Heart left ventricle (tissue), 16 donors: Measurements from ENCODE around the gene MICAL3. TPM values are rescaled to one million over a fixed set of nuclear protein-coding genes. Genes with fewer than 3 reads are reported as not detected.
A peak's percentile ranks its signal among the peaks of the same experiment; 100 is the strongest.

Experiments used
- ATAC-seq, 4 donors: fragments of 200-7000 bp; cut with Tn5 transposase; one replicate each; pipeline ENCODE4 v1.9.1; 2020 to 2022; ENCODE audit warnings: moderate library complexity in 4 of 4, mild to moderate bottlenecking in 3 of 4, moderate number of reproducible peaks in 1 of 4
- DNase-seq, 5 donors: peaks; one replicate each; pipeline ENCODE4 v3.0.0-alpha.2; 2020
- H3K27ac ChIP-seq, 12 donors: fragments of 200-600 bp; sonication (generic) in 4 of 12; one replicate each; pipeline versions ENCODE4 v1.5.0 to v1.8.0; 2016 to 2022; ENCODE audit warnings: mild to moderate bottlenecking in 2 of 12
- H3K27me3 ChIP-seq, 9 donors: fragments of 200-600 bp; sonication (generic) in 2 of 9; one replicate each; pipeline versions ENCODE4 v1.5.1 to v1.8.0; 2016 to 2022; ENCODE audit warnings: mild to moderate bottlenecking in 3 of 9
- H3K36me3 ChIP-seq, 9 donors: fragments of 200-600 bp; sonication (generic) in 2 of 9; one replicate each; pipeline versions ENCODE4 v1.5.0 to v1.8.0; 2018 to 2022; ENCODE audit warnings: mild to moderate bottlenecking in 2 of 9
- H3K4me1 ChIP-seq, 12 donors: fragments of 200-600 bp; sonication (generic) in 4 of 12; one replicate each; pipeline versions ENCODE4 v1.5.0 to v1.8.0; 2016 to 2022; ENCODE audit warnings: mild to moderate bottlenecking in 3 of 12
- H3K4me3 ChIP-seq, 12 donors: fragments of 200-600 bp; sonication (generic) in 4 of 12; one replicate each; pipeline versions ENCODE4 v1.5.0 to v1.8.0; 2017 to 2022; ENCODE audit warnings: mild to moderate bottlenecking in 9 of 12, moderate library complexity in 4 of 12
- H3K9me3 ChIP-seq, 12 donors: fragments of 200-600 bp; sonication (generic) in 4 of 12; one replicate each; pipeline versions ENCODE4 v1.5.0 to v1.8.0; 2016 to 2022; ENCODE audit warnings: mild to moderate bottlenecking in 1 of 12
- POLR2A ChIP-seq, 2 donors: fragments of 450-650 bp; IDR thresholded peaks; one replicate each; pipeline ENCODE4 v1.6.1; 2017; ENCODE audit warnings: antibody characterized with exemption in 2 of 2, mild to moderate bottlenecking in 2 of 2, moderate library complexity in 2 of 2
- WGBS, 4 donors: extraction: QIAGEN DNeasy Blood & Tissue Kit in 2 of 4; methylation state at CpG; one replicate each; pipeline versions ENCODE4 v1.1.5 to v1.1.7; 2013 to 2018; 5-methylcytosine and 5-hydroxymethylcytosine counted together
- intact Hi-C, 10 donors: fragments of 100-400 bp; cut with DNase I; formaldehyde crosslinking; loops; one replicate each; pipeline versions ENCODE4 v1.11.1 to v1.14.2; 2022
- polyA plus RNA-seq, 2 donors: library from polyadenylated mRNA; stranded (reverse); fragments of 200-250 nt; gene quantifications; one replicate each; pipeline ENCODE4 v1.2.3, GENCODE V29; 2013
- total RNA-seq, 9 donors: library from RNA; depleted of rRNA in 2 of 9; stranded (reverse); fragments of >200 nt in 2 of 9; fragmentation: NEBNext Ultra II Directional in 3 of 9; extraction: Animal tissue kit (Norgen Biotek cat#: 25700) in 3 of 9; gene quantifications; one replicate each; pipeline versions ENCODE4 v1.1.0 to v1.2.4, GENCODE V29; 2016 to 2023
- TF ChIP-seq, protein P1 (sequence below), 12 donors: fragments of 200-600 bp; sonication (generic) in 4 of 12; IDR thresholded peaks; one replicate each; pipeline versions ENCODE4 v1.5.0 to v1.8.0; 2018 to 2022; ENCODE audit warnings: antibody characterized with exemption in 12 of 12, mild to moderate bottlenecking in 5 of 12
- donor health status: ischemic (EF 13 %, LVEDD 7.1; RV severe dilation, severe dysfunction).
- donor health status: healthy with polysubstance abuse.
- donor health status: DM: no; HTN: yes; CAD: no.
- donor health status: DM: no; HTN: no; CAD: no.
- donor health status: ischemic (EF 25% LVEDD 6.9; RV normal size, moderate dysfunction).
- donor health status: ischemic (EF 25% LVEDD 5.7; RV mildly dilated, moderate dysfunction).
- donor health status: healthy.
- donor health status: DM: yes; HTN: yes; CAD: no.
- donor health status: ischemic (EF 35%, LVEDD 5.7; RV mildly dilated, moderate dysfunction).
- donor health status: nonischemic (EF 11% LVEDD 7.7; RV severe dilation, severe dysfunction).
- donor health status: DM: yes; HTN: yes; CAD: no.
- donor health status: PGD.
- donor health status: ischemic (EF 29% LVEDD 5.4; RV normal size, mild dysfunction).
- donor health status: nonischemic (EF 23%, LVEDD 6.1; RV moderate dilation, normal function).

The MICAL3 gene
- total and polyA plus RNA-seq, 11 donors = 41.3 to 125 (median 83.3) TPM

DNA sequence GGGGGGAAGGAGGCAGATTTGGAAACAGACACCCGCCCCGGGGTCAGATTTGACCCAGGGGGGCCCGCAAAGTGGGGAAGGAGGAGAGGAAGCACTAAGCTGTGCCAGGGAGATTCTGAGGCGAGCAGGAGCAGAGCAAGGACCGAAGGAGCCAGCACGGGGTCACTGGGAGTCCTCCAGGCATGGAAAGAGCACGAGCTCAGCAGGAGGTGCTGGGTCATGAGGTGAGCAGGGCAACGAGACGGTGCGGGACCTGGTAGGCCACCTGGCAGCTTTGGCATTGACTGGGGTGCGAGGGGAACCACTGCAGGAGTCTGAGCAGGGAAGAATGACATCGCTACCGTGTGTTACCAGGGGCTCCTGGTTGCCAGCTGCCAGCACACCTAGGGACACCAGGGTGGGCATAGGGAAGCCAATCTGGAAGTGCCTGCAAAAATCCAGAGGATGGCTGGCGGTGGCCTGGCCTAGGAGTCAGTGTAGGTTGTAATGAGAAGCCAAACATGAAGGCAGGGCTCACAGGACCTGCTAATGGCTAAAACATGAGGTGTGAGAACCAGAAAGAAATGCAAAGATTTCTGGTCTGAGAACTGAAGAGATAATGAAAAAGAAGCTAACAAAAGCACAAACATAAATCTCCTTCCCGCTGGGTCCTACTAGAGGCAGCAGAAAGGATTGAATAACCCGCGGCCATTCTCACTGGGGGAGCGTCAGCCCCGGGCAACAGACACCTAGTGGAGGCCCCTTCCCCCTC, 63.5 kb downstream of the MICAL3 start:
- no peak for TF ChIP-seq POLR2A (IDR thresholded peaks at IDR 0.05)
- TF ChIP-seq, protein P1, sequence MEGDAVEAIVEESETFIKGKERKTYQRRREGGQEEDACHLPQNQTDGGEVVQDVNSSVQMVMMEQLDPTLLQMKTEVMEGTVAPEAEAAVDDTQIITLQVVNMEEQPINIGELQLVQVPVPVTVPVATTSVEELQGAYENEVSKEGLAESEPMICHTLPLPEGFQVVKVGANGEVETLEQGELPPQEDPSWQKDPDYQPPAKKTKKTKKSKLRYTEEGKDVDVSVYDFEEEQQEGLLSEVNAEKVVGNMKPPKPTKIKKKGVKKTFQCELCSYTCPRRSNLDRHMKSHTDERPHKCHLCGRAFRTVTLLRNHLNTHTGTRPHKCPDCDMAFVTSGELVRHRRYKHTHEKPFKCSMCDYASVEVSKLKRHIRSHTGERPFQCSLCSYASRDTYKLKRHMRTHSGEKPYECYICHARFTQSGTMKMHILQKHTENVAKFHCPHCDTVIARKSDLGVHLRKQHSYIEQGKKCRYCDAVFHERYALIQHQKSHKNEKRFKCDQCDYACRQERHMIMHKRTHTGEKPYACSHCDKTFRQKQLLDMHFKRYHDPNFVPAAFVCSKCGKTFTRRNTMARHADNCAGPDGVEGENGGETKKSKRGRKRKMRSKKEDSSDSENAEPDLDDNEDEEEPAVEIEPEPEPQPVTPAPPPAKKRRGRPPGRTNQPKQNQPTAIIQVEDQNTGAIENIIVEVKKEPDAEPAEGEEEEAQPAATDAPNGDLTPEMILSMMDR (IDR thresholded peaks at IDR 0.05) = no peak
- Histone ChIP-seq H3K4me3 (no peak overlapping the region), H3K9me3 (no peaks in the 10 kb centered on the region), H3K4me1 (peaks cover 4 to 64% (median 27%) of the 10 kb centered on the region in 12 donors), H3K36me3 (no peaks in the 10 kb centered on the region), H3K27ac (peak overlapping the region in 1 of 12 donors; percentile 22), H3K27me3 (no peaks in the 10 kb centered on the region)
- DNase-seq = no peak
- intact Hi-C loops = no loop called here
- peak in 1 of 4 donors; percentile 21 for ATAC-seq
- 76 to 81% (median 78%) methylated on average over 19 of the region's 19 CpGs for WGBS, 4 donors

DNA sequence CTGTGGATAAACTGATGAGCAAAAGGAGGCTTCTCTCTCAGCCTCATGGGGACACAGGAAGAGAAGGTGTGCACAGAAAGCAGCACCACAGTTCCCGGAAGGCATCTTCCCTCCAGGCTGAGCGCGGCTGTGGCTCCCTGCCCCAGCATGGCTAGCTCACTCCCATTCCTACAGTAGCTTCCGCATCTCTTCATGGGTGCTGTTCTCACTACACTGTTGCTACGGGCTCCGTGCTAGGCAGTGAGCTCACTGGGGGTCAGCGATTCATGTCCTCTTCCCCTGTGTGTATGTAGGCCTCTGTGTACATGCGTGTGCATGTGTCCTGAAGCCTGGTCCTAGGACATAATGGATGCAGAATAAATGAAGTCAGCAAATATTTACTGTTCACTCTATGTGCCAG, 64.3 kb downstream of the MICAL3 start:
- intact Hi-C loops = no loop called here
- Histone ChIP-seq H3K27ac (no peak overlapping the region), H3K27me3 (no peaks in the 10 kb centered on the region), H3K4me1 (peaks cover 4 to 64% (median 25%) of the 10 kb centered on the region in 12 donors), H3K9me3 (no peaks in the 10 kb centered on the region), H3K4me3 (no peak overlapping the region), H3K36me3 (no peaks in the 10 kb centered on the region)
- 92 to 99% (median 94%) methylated on average over 5 to 8 of the region's 8 CpGs for WGBS, 4 donors
- ATAC-seq (no peak), DNase-seq (no peak)
- TF ChIP-seq POLR2A (IDR thresholded peaks at IDR 0.05) = no peak
- TF ChIP-seq, protein P1 (IDR thresholded peaks at IDR 0.05) = no peak

DNA sequence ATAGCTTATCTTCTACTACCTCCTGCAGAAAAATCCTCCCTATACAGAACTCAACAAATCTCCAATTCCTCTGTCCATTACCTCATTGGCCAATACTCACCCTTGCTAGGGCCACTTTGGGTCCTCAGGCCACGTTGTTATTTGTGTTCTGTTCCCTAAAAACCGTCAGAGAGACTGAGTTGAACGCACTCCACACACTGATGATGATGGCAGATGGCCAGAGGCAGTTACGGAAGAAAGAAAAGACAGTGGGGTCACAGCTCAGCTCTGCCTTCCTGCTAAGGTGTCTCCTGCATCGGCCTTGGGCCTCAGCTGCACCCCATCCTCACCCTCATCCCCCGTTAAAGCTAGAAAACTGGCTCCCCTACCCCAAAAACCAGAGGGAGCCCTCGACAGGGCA, 66.2 kb downstream of the MICAL3 start:
- TF ChIP-seq, protein P1 (IDR thresholded peaks at IDR 0.05) = no peak
- no peak for TF ChIP-seq POLR2A (IDR thresholded peaks at IDR 0.05)
- 55 to 90% (median 64%) methylated on average over 7 of the region's 7 CpGs for WGBS, 4 donors
- intact Hi-C loops = no loop called here
- Histone ChIP-seq H3K4me3 (no peak overlapping the region), H3K27ac (no peak overlapping the region), H3K36me3 (no peaks in the 10 kb centered on the region), H3K9me3 (no peaks in the 10 kb centered on the region), H3K4me1 (peaks cover 0 to 62% (median 16%) of the 10 kb centered on the region in 12 donors), H3K27me3 (no peaks in the 10 kb centered on the region)
- ATAC-seq = peak in 1 of 4 donors; percentile 3
- no peak for DNase-seq

DNA sequence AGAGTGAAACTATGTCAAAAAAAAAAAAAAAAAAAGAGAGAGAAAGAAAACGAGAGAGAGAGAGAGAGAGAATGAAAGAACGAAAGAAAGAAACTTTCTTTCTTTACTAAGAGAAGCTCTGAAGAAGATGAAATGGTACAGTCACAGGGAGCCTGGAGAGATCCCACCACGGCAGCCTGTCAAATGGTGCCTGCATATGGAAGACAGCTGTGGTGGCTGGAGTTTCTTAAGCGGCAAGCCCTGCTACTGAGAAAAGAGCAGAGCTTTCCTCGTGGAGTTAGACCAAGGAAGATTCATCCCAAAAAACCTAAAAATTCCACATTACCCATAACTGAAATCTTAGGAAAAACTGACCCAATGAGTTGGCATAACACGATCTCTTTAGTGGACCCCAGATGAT, 66.7 kb downstream of the MICAL3 start:
- Histone ChIP-seq H3K36me3 (no peaks in the 10 kb centered on the region), H3K4me3 (no peak overlapping the region), H3K27me3 (no peaks in the 10 kb centered on the region), H3K27ac (no peak overlapping the region), H3K4me1 (peaks cover 0 to 65% (median 16%) of the 10 kb centered on the region in 12 donors), H3K9me3 (no peaks in the 10 kb centered on the region)
- intact Hi-C loops = no loop called here
- ATAC-seq (no peak), DNase-seq (no peak)
- TF ChIP-seq POLR2A (IDR thresholded peaks at IDR 0.05) = no peak
- TF ChIP-seq, protein P1 (IDR thresholded peaks at IDR 0.05) = no peak
- WGBS, 4 donors = 70 to 85% (median 73%) methylated on average over 6 of the region's 6 CpGs
